HepG2 (cell line): ENCODE results near the gene BRAT1. TPM values are rescaled to one million over a fixed set of nuclear protein-coding genes. Genes with fewer than 3 reads are reported as not detected.

Experiments
- GATA4 ChIP-seq: sonication (generic); IDR thresholded peaks from 2 replicates; pipeline ENCODE4 v1.6.1; 2016; ENCODE audit warnings: antibody characterized with exemption, low read depth, borderline replicate concordance
- MAZ ChIP-seq, 2 experiments: sonication (generic) in 1 of 2; formaldehyde crosslinking in 1 of 2; IDR thresholded peaks; 2 replicates each; pipeline versions ENCODE4 v1.5.0 to v1.6.1; 2012 to 2020; ENCODE audit warnings: low read depth in 2 of 2, mild to moderate bottlenecking in 2 of 2, borderline replicate concordance in 1 of 2, improper control_type of control experiment in 1 of 2, low read length in 1 of 2, missing genetic modification reagents in 1 of 2, moderate library complexity in 1 of 2
- ZNF18 ChIP-seq: sonication (generic); formaldehyde crosslinking; IDR thresholded peaks from 2 replicates; pipeline ENCODE4 v1.8.0; 2022; ENCODE audit warnings: mild to moderate bottlenecking, missing genetic modification reagents; ENCODE audit not compliant: insufficient replicate concordance
- ZNF350 ChIP-seq: sonication (generic); formaldehyde crosslinking; IDR thresholded peaks from 2 replicates; pipeline ENCODE4 v1.4.0; 2020; ENCODE audit warnings: mild to moderate bottlenecking, low read depth, missing genetic modification reagents, borderline replicate concordance
- ZNF441 ChIP-seq: sonication (generic); formaldehyde crosslinking; IDR thresholded peaks from 2 replicates; pipeline ENCODE4 v1.7.0; 2021; ENCODE audit warnings: missing genetic modification reagents, borderline replicate concordance
- ZNF451 ChIP-seq: sonication (generic); formaldehyde crosslinking; IDR thresholded peaks from 2 replicates; pipeline ENCODE4 v1.5.0; 2020; ENCODE audit warnings: mild to moderate bottlenecking, missing genetic modification reagents
- ZSCAN21 ChIP-seq: sonication (generic); formaldehyde crosslinking; IDR thresholded peaks from 2 replicates; pipeline ENCODE4 v1.8.0; 2022; ENCODE audit warnings: mild to moderate bottlenecking, missing genetic modification reagents, moderate library complexity, borderline replicate concordance
- polyA plus RNA-seq, 8 experiments: library from polyadenylated mRNA; depleted of rRNA in 3 of 8; stranded (reverse) in 7 of 8; unstranded in 1 of 8; fragments of >200 nt; fragmentation: Illumina TruSeq in 4 of 8; extraction: Trizol in 4 of 8; gene quantifications; 2 replicates each; pipeline versions ENCODE4 v1.2.1 to v1.2.3, GENCODE V29; 2011 to 2016; ENCODE audit warnings: low read depth in 4 of 8, missing spikeins in 1 of 8, mixed read lengths in 1 of 8; ENCODE audit not compliant: insufficient read depth in 1 of 8
- total RNA-seq, 5 experiments: library from RNA; depleted of rRNA; stranded (reverse); fragments of >200 nt; fragmentation: Illumina TruSeq; extraction: Trizol; gene quantifications; 2 replicates each; pipeline ENCODE4 v1.2.3, GENCODE V29; 2016; ENCODE audit warnings: low read depth in 1 of 5
- TF ChIP-seq, protein P1 (sequence below): sonication (generic); formaldehyde crosslinking; IDR thresholded peaks from 2 replicates; pipeline ENCODE4 v1.5.0; 2020; ENCODE audit warnings: mild to moderate bottlenecking, missing genetic modification reagents, moderate library complexity

Gene BRAT1
- total and polyA plus RNA-seq, 2 of the 13 experiments (the other 11 are each of a cell fraction or from before 2014, with no cell fraction given) = 10.2 to 20.3 TPM

DNA sequence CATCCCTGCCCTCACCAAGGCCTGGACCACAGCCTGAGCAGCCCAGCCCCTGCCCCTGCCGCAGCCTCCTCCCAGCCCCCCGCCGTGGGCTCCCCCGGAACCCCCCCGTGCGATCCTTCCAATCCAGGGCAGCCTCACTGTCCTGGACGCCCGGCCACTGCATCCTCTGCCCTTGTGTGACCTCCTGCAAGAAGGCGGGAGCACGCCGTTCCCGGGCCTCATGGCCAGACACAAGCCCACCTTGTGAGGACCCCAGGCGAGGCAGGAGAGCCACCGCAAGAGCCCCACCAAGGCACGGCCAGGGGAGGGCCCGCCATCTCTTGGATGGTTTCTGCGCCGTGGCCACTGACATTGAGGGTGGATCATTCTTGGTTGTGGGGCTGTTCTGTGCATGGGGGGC is 43.6 kb downstream of the BRAT1 start (continued):
- TF ChIP-seq ZNF441 (CRISPR knock-in tag) (no peak; the same call in 1 of the 2 replicates), ZNF18 (CRISPR knock-in tag) (peak; percentile 7), MAZ (IDR thresholded peaks at IDR 0.05; ENCODE audit: borderline replicate concordance, low read depth, low read length) (no peak), MAZ (CRISPR knock-in tag; IDR thresholded peaks at IDR 0.05; ENCODE audit: low read depth) (0 out of 2 replicates have a peak, but pooled peaks have one; percentile 43), GATA4 (0 out of 2 replicates have a peak, but pooled peaks have one; percentile 13), ZSCAN21 (CRISPR knock-in tag) (no peak; the same call in 1 of the 2 replicates), ZNF451 (0 out of 2 replicates have a peak, but pooled peaks have one; percentile 60), ZNF350 (CRISPR knock-in tag) (0 out of 2 replicates have a peak, but pooled peaks have one; percentile 21)
- TF ChIP-seq, protein P1, sequence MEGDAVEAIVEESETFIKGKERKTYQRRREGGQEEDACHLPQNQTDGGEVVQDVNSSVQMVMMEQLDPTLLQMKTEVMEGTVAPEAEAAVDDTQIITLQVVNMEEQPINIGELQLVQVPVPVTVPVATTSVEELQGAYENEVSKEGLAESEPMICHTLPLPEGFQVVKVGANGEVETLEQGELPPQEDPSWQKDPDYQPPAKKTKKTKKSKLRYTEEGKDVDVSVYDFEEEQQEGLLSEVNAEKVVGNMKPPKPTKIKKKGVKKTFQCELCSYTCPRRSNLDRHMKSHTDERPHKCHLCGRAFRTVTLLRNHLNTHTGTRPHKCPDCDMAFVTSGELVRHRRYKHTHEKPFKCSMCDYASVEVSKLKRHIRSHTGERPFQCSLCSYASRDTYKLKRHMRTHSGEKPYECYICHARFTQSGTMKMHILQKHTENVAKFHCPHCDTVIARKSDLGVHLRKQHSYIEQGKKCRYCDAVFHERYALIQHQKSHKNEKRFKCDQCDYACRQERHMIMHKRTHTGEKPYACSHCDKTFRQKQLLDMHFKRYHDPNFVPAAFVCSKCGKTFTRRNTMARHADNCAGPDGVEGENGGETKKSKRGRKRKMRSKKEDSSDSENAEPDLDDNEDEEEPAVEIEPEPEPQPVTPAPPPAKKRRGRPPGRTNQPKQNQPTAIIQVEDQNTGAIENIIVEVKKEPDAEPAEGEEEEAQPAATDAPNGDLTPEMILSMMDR = 0 out of 2 replicates have a peak, but pooled peaks have one; percentile 2
